ENCODE results near the gene SORCS2. TPM values are rescaled to one million over a fixed set of nuclear protein-coding genes. Genes with fewer than 3 reads are reported as not detected.

The SORCS2 gene
- total RNA-seq, 1 experiment from 2014 or later, result 4.1 TPM

DNA sequence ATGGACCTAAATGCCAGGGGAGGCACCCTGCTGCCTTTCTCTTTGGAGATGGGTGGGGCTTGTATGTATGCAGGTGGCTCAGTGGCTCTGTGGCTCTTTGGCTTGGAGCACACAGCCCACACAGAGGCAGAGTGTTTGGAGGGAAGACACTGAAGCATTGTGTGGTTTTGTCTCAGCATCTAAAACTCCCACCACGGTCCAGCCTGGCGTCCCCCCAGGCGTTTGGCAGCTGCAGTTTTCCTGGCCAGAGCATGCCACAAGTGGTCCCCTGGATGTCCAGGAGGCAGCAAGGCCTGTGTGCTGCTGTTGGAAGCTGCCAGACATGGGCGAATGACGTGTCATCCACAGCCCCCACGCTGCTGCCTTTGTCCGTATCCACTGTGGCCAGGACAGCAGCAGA, 274.6 kb downstream of the SORCS2 start:
- Histone ChIP-seq H3K27me3 (ENCODE audit: low read length) (no peaks in the 10 kb centered on the region), H3K36me3 (ENCODE audit: low read depth, low read length) (no peaks in the 10 kb centered on the region), H3K27ac (ENCODE audit: low read length) (no peak overlapping the region), H3K9ac (ENCODE audit: low read length) (no peak overlapping the region), H3K9me2 (replicated peaks; ENCODE audit: low read length) (no peaks in the 10 kb centered on the region), H4K20me1 (ENCODE audit: low read length) (no peaks in the 10 kb centered on the region), H3K4me2 (ENCODE audit: low read length) (no peak overlapping the region), H2AFZ (ENCODE audit: low read length) (no peak overlapping the region), H3F3A (ENCODE audit: low read length, unreplicated experiment) (no peaks in the 10 kb centered on the region), H3K9me3 (ENCODE audit: low read length) (no peaks in the 10 kb centered on the region), H3K79me2 (ENCODE audit: low read length) (no peaks in the 10 kb centered on the region), H3K4me3 (ENCODE audit: low read length) (no peak overlapping the region), H3K4me1 (ENCODE audit: insufficient read depth, low read length) (peaks cover 13% of the 10 kb centered on the region)
- no TSS peak for BruUV-seq (replicated peaks)
- ChIA-PET CTCF (no interaction called here), POLR2A (ENCODE audit: unreplicated experiment) (no interaction called here)
- no peak for ATAC-seq
- TF ChIP-seq, protein P1, sequence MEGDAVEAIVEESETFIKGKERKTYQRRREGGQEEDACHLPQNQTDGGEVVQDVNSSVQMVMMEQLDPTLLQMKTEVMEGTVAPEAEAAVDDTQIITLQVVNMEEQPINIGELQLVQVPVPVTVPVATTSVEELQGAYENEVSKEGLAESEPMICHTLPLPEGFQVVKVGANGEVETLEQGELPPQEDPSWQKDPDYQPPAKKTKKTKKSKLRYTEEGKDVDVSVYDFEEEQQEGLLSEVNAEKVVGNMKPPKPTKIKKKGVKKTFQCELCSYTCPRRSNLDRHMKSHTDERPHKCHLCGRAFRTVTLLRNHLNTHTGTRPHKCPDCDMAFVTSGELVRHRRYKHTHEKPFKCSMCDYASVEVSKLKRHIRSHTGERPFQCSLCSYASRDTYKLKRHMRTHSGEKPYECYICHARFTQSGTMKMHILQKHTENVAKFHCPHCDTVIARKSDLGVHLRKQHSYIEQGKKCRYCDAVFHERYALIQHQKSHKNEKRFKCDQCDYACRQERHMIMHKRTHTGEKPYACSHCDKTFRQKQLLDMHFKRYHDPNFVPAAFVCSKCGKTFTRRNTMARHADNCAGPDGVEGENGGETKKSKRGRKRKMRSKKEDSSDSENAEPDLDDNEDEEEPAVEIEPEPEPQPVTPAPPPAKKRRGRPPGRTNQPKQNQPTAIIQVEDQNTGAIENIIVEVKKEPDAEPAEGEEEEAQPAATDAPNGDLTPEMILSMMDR (conservative IDR thresholded peaks at IDR 0.05; ENCODE audit: low read depth, low read length), result no peak
- TF ChIP-seq EZH2 (IDR thresholded peaks at IDR 0.05; ENCODE audit: low read length, unreplicated experiment), result no peak
- TF ChIP-seq EZH2phosphoT487 (IDR thresholded peaks at IDR 0.05; ENCODE audit: borderline replicate concordance, low read length), result no peak
- intact Hi-C loops (cut with micrococcal nuclease), result no loop called here
- DNase-seq, result no peak

DNA sequence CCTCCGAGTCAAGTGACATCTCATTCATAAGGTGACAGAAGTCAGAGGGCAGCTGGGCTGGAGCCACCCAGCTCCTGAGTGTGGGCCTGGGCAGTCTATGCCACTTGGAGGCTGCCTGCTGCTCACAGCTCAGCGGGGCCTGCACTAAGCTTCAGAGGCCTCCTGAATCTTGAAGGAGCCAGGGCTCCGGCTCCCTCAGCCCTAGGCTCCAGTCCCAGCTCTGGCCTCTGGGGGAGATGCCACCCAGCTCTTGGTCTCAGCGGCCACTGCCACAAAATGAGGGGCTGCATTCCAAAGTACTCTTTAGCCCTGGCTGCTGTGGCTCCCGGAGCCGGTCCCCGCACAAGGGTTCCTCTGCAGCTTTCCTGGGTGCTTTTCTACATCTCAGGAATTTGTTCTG, 275.1 kb downstream of the SORCS2 start:
- no peak overlapping the region for H3K27ac ChIP-seq (ENCODE audit: low read length)
- H3K79me2 ChIP-seq (ENCODE audit: low read length), result no peaks in the 10 kb centered on the region
- H3K27me3 ChIP-seq (ENCODE audit: low read length), result no peaks in the 10 kb centered on the region
- no peaks in the 10 kb centered on the region for H4K20me1 ChIP-seq (ENCODE audit: low read length)
- no peaks in the 10 kb centered on the region for H3K9me2 ChIP-seq (replicated peaks; ENCODE audit: low read length)
- CTCF ChIA-PET, result interaction anchor here (0.5 kb wide), 1 partner anchor 253 kb away, joined by 3 read pairs; no protein-coding TSS in a partner anchor
- no peak overlapping the region for H2AFZ ChIP-seq (ENCODE audit: low read length)
- TF ChIP-seq, protein P1 (conservative IDR thresholded peaks at IDR 0.05; ENCODE audit: low read depth, low read length), result no peak
- TF ChIP-seq EZH2 (IDR thresholded peaks at IDR 0.05; ENCODE audit: low read length, unreplicated experiment) (no peak), EZH2phosphoT487 (IDR thresholded peaks at IDR 0.05; ENCODE audit: borderline replicate concordance, low read length) (no peak)
- H3K9me3 ChIP-seq (ENCODE audit: low read length), result no peaks in the 10 kb centered on the region
- no peak overlapping the region for H3K4me3 ChIP-seq (ENCODE audit: low read length)
- DNase-seq, result no peak
- intact Hi-C loops (cut with micrococcal nuclease), result no loop called here
- POLR2A ChIA-PET (ENCODE audit: unreplicated experiment), result no interaction called here
- no peaks in the 10 kb centered on the region for H3F3A ChIP-seq (ENCODE audit: low read length, unreplicated experiment)
- no TSS peak for BruUV-seq (replicated peaks)
- no peak overlapping the region for H3K4me2 ChIP-seq (ENCODE audit: low read length)
- no peak for ATAC-seq
- H3K36me3 ChIP-seq (ENCODE audit: low read depth, low read length), result no peaks in the 10 kb centered on the region
- no peak overlapping the region for H3K9ac ChIP-seq (ENCODE audit: low read length)
- peaks cover 7% of the 10 kb centered on the region for H3K4me1 ChIP-seq (ENCODE audit: insufficient read depth, low read length)

GRCh38 chr4:7469023-7469422, 276.7 kb downstream of the SORCS2 start:
- no peaks in the 10 kb centered on the region for H3K27me3 ChIP-seq (ENCODE audit: low read length)

More at GRCh38 chr4:7469023-7469422, 276.7 kb downstream of the SORCS2 start:
- H3K36me3 ChIP-seq (ENCODE audit: low read depth, low read length), result no peaks in the 10 kb centered on the region
- no peaks in the 10 kb centered on the region for H3K4me1 ChIP-seq (ENCODE audit: insufficient read depth, low read length)
- H3F3A ChIP-seq (ENCODE audit: low read length, unreplicated experiment), result no peaks in the 10 kb centered on the region
- H2AFZ ChIP-seq (ENCODE audit: low read length), result no peak overlapping the region
- H3K79me2 ChIP-seq (ENCODE audit: low read length), result no peaks in the 10 kb centered on the region
- H4K20me1 ChIP-seq (ENCODE audit: low read length), result no peaks in the 10 kb centered on the region
- no peak overlapping the region for H3K9ac ChIP-seq (ENCODE audit: low read length)
- no peaks in the 10 kb centered on the region for H3K9me3 ChIP-seq (ENCODE audit: low read length)
- H3K9me2 ChIP-seq (replicated peaks; ENCODE audit: low read length), result no peaks in the 10 kb centered on the region
- BruUV-seq (replicated peaks), result no TSS peak
- ChIA-PET CTCF (no interaction called here), POLR2A (ENCODE audit: unreplicated experiment) (no interaction called here)
- TF ChIP-seq EZH2phosphoT487 (IDR thresholded peaks at IDR 0.05; ENCODE audit: borderline replicate concordance, low read length) (no peak), EZH2 (IDR thresholded peaks at IDR 0.05; ENCODE audit: low read length, unreplicated experiment) (no peak)
- TF ChIP-seq, protein P1 (conservative IDR thresholded peaks at IDR 0.05; ENCODE audit: low read depth, low read length), result no peak
- no peak overlapping the region for H3K4me3 ChIP-seq (ENCODE audit: low read length)
- ATAC-seq, result no peak
- no peak overlapping the region for H3K27ac ChIP-seq (ENCODE audit: low read length)
- no peak overlapping the region for H3K4me2 ChIP-seq (ENCODE audit: low read length)
- no peak for DNase-seq
- intact Hi-C loops (cut with micrococcal nuclease), result no loop called here

Data from PC-3 (cell line).